Measurements from ENCODE around the gene CARM1. TPM values are rescaled to one million over a fixed set of nuclear protein-coding genes. Genes with fewer than 3 reads are reported as not detected.

CARM1 gene
- total RNA-seq, 4 donors from 2014 or later: 6.4 to 50.4 (median 18.7) TPM

DNA sequence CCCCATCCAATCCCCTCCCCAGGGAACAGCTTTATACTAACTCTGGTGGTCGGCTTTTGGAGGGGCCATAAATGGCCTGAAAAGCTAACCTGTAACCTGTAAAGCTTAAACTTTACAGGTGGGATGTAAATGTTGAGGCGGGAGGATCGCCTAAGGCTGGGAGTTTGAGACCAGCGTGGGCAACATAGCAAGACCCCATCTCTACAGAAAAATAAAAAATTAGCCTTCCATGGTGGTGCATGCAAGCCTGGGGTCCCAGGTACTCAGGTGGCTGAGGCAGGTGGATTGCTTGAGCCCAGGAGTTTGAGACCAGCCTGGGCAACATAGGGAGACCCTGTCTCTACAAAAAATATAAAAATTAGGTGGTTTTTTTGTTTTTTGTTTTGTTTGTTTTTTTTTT lies 18.5 kb downstream of the CARM1 start:
- H3K4me3 ChIP-seq: no peak overlapping the region
- H3K9me3 ChIP-seq: no peaks in the 10 kb centered on the region
- TF ChIP-seq, protein P1, sequence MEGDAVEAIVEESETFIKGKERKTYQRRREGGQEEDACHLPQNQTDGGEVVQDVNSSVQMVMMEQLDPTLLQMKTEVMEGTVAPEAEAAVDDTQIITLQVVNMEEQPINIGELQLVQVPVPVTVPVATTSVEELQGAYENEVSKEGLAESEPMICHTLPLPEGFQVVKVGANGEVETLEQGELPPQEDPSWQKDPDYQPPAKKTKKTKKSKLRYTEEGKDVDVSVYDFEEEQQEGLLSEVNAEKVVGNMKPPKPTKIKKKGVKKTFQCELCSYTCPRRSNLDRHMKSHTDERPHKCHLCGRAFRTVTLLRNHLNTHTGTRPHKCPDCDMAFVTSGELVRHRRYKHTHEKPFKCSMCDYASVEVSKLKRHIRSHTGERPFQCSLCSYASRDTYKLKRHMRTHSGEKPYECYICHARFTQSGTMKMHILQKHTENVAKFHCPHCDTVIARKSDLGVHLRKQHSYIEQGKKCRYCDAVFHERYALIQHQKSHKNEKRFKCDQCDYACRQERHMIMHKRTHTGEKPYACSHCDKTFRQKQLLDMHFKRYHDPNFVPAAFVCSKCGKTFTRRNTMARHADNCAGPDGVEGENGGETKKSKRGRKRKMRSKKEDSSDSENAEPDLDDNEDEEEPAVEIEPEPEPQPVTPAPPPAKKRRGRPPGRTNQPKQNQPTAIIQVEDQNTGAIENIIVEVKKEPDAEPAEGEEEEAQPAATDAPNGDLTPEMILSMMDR (IDR thresholded peaks at IDR 0.05): no peak
- no peaks in the 10 kb centered on the region for H3K27me3 ChIP-seq
- H3K36me3 ChIP-seq: no peaks in the 10 kb centered on the region
- peaks cover 0 to 12% of the 10 kb centered on the region in 2 donors for H3K4me1 ChIP-seq
- DNase-seq: no peak
- intact Hi-C loops (cut with DNase I; ENCODE audit: low total_unique reads): no loop called here
- no peak overlapping the region for H3K27ac ChIP-seq

DNA sequence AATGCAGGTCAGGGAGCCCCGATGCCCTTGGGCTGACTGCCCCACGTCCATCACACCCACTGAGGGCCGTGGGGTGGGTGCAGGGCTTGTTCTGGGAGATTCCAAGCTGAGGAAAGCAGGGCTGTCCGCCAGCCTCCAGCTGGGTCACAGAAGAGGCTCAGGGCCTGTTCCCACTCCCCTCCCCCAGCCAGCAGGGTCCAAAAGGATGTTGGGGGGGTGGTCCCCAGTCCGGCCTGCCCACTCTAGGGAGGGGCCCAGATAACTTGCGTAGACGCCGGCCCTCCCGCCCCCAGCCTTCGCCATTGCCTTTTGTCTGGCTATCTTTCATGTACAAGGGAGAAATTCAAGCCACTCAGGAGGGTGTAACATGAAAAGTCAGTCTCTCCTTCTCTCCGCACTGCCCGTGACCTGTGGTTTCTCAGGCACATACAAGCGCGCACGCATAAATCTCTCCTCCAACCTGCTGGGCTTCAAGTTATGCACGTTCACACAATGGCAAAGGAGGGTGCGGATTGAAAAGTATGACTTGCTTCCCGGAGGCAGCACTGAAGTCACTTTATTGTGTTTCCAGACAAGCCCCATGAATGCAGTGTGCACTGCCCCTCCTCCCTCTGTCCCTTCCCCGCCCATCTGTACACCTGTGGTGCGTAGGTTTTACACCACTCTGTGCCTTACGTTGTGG lies 20.2 kb downstream of the CARM1 start:
- H3K4me1 ChIP-seq: peaks cover 0 to 5% of the 10 kb centered on the region in 2 donors
- H3K27me3 ChIP-seq: no peaks in the 10 kb centered on the region
- intact Hi-C loops (cut with DNase I; ENCODE audit: low total_unique reads): no loop called here
- DNase-seq: no peak
- H3K36me3 ChIP-seq: no peaks in the 10 kb centered on the region
- H3K4me3 ChIP-seq: no peak overlapping the region
- H3K9me3 ChIP-seq: no peaks in the 10 kb centered on the region
- TF ChIP-seq, protein P1 (IDR thresholded peaks at IDR 0.05): no peak
- TF ChIP-seq POLR2A (IDR thresholded peaks at IDR 0.05): peak in 1 of 2 donors; percentile 12
- no peak overlapping the region for H3K27ac ChIP-seq

DNA sequence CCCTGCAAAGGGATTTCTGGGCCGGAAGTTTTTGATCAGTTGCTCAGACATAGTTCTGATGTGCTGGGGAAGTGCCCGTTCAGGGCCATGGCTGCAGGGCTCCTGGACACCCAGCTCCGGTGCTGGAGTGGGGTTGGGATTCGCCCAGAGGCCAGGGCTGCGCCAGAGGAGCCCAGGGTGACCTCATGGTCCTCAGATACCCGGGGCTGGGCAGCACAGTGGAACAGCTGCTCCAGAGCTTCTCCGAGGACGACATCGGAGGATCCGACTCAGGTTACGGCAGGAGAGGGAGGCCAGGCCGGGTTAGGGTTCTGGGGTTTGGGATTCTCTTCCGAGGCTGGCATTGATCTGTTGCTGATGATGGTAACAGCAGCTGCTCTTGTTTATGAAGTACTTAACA lies 20.9 kb downstream of the CARM1 start:
- H3K27me3 ChIP-seq: no peaks in the 10 kb centered on the region
- TF ChIP-seq POLR2A (IDR thresholded peaks at IDR 0.05): no peak
- TF ChIP-seq, protein P1 (IDR thresholded peaks at IDR 0.05): no peak
- no peaks in the 10 kb centered on the region for H3K9me3 ChIP-seq
- intact Hi-C loops (cut with DNase I; ENCODE audit: low total_unique reads): no loop called here
- no peak overlapping the region for H3K4me3 ChIP-seq
- no peaks in the 10 kb centered on the region for H3K36me3 ChIP-seq
- no peak for DNase-seq
- H3K4me1 ChIP-seq: peaks cover 0 to 5% of the 10 kb centered on the region in 2 donors
- H3K27ac ChIP-seq: no peak overlapping the region

DNA sequence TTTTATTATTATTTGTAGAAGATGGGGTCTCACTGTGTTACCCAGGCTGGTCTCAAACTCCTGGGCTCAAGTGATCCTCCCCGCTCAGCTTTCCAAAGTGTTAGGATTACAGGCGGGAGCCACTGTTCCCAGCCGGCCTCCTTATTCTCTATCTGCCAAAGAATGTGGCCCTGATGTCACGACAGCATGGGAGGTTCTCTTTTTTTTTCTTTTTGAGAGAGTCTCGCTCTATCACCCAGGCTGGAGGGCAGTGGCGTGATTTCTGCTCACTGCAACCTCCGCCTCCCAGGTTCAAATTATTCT lies 23.5 kb downstream of the CARM1 start:
- H3K4me3 ChIP-seq: no peak overlapping the region
- peaks cover 0 to 5% of the 10 kb centered on the region in 2 donors for H3K4me1 ChIP-seq
- no peaks in the 10 kb centered on the region for H3K9me3 ChIP-seq
- DNase-seq: no peak
- no peaks in the 10 kb centered on the region for H3K36me3 ChIP-seq
- intact Hi-C loops (cut with DNase I; ENCODE audit: low total_unique reads): no loop called here
- no peak for TF ChIP-seq POLR2A (IDR thresholded peaks at IDR 0.05)
- TF ChIP-seq, protein P1 (IDR thresholded peaks at IDR 0.05): no peak
- no peak overlapping the region for H3K27ac ChIP-seq
- no peaks in the 10 kb centered on the region for H3K27me3 ChIP-seq

DNA sequence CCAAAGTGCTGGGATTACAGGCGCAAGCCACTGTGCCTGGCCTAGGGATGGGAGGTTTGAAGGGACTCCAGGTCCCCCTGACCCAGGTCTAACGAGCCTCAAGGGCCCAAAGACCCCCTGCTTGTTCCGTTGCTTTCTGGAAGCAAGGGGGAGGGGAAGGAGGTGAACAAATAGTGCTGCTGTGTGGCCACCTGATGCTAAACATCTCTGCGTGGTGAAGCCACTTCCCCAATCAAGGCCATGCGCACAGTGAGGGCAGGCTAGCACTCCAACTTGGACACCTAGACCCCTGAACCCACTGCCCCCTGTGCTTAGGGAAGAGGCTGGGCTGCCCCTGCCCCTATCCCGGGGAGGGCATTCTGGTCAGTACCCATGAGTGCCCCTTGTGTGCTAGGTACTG lies 24.0 kb downstream of the CARM1 start:
- no peak for DNase-seq
- Histone ChIP-seq H3K9me3 (no peaks in the 10 kb centered on the region), H3K36me3 (no peaks in the 10 kb centered on the region), H3K27me3 (no peaks in the 10 kb centered on the region), H3K27ac (no peak overlapping the region), H3K4me1 (peaks cover 0 to 5% of the 10 kb centered on the region in 2 donors), H3K4me3 (no peak overlapping the region)
- intact Hi-C loops (cut with DNase I; ENCODE audit: low total_unique reads): no loop called here
- TF ChIP-seq, protein P1 (IDR thresholded peaks at IDR 0.05): no peak
- TF ChIP-seq POLR2A (IDR thresholded peaks at IDR 0.05): no peak
